HCT116 (cell line): ENCODE results near the gene FAT2. TPM values are rescaled to one million over a fixed set of nuclear protein-coding genes. Genes with fewer than 3 reads are reported as not detected.

Experiments used
- ATAC-seq: fragments of 200-7000 bp; cut with Tn5 transposase; 2 replicates; pipeline ENCODE4 v1.9.1; 2020; ENCODE audit warnings: mild to moderate bottlenecking, moderate library complexity
- BruUV-seq: library from RNA; stranded (reverse); fragments of 400-500 nt; replicated peaks from 2 replicates; lab custom pipeline; 2021; lab: Mats Ljungman, UMichigan
- CTCF ChIA-PET: fragments of 300-600 bp; sonication (Branson Sonifier 250); formaldehyde crosslinking; loops from one replicate; lab custom pipeline; 2021; ENCODE audit warnings: antibody characterized with exemption; lab: Charles Lee
- POLR2A ChIA-PET: fragments of 300-600, 350-600 bp; sonication (Branson Sonifier 250); formaldehyde crosslinking; loops from one replicate; lab custom pipeline; 2021; ENCODE audit warnings: antibody characterized with exemption; lab: Charles Lee
- RAD21 ChIA-PET, 2 experiments: fragments of 300-600 bp; sonication (Branson Sonifier 250); formaldehyde crosslinking; loops; one replicate each; lab custom pipeline; 2023; ENCODE audit warnings: low total read pairs in 2 of 2; ENCODE audit not compliant: uncharacterized antibody in 2 of 2, unreplicated experiment in 2 of 2, low non-redundant PET in 1 of 2; lab: Charles Lee
- DNase-seq: peaks from one replicate; pipeline ENCODE4 v3.0.0-alpha.2; 2010; ENCODE audit warnings: low read depth, low spot score
- H2AFZ ChIP-seq: fragments of 200-600 bp; shearing (Covaris generic), sonication (generic); 2 replicates; pipeline ENCODE4 v1.6.1; 2017; ENCODE audit warnings: low read depth, mixed run types, mixed read lengths, antibody characterized with exemption, low read length; ENCODE audit not compliant: poor library complexity, severe bottlenecking
- H3K27ac ChIP-seq: 2 replicates; pipeline ENCODE4 v1.5.1; 2012; ENCODE audit warnings: low read depth, low read length
- H3K27me3 ChIP-seq: fragments of 200-600 bp; sonication (generic); 2 replicates; pipeline ENCODE4 v1.6.1; 2016; ENCODE audit warnings: mixed run types, low read length, mixed read lengths; ENCODE audit not compliant: insufficient read depth
- H3K36me3 ChIP-seq, 2 experiments: fragments of 200-500 bp in 1 of 2; fragments of 200-600 bp in 1 of 2; sonication (Bioruptor generic) in 1 of 2; sonication (generic) in 1 of 2; 2 replicates each; pipeline versions ENCODE4 v1.5.1 to v1.6.1; 2014 to 2016; ENCODE audit warnings: low read length in 2 of 2, inconsistent platforms in 1 of 2, mixed read lengths in 1 of 2, mixed run types in 1 of 2; ENCODE audit not compliant: insufficient read depth in 2 of 2, control insufficient read depth in 1 of 2
- H3K4me1 ChIP-seq, 2 experiments: fragments of 200-600 bp in 1 of 2; sonication (generic) in 1 of 2; 2 replicates each; pipeline versions ENCODE4 v1.5.1 to v1.6.1; 2012 to 2017; ENCODE audit warnings: low read length in 2 of 2, inconsistent platforms in 1 of 2, mild to moderate bottlenecking in 1 of 2, mixed read lengths in 1 of 2, mixed run types in 1 of 2, moderate library complexity in 1 of 2; ENCODE audit not compliant: insufficient read depth in 2 of 2, control insufficient read depth in 1 of 2
- H3K4me2 ChIP-seq: fragments of 200-600 bp; sonication (generic); 2 replicates; pipeline ENCODE4 v1.6.1; 2017; ENCODE audit warnings: mixed run types, low read length, mixed read lengths
- H3K4me3 ChIP-seq, 2 experiments: fragments of 200-600 bp in 1 of 2; sonication (generic) in 1 of 2; replicated peaks in 1 of 2; 2 replicates each; pipeline ENCODE4 v1.5.1; 2011 to 2016; ENCODE audit warnings: low read length in 2 of 2, control low read depth in 1 of 2, low read depth in 1 of 2, mild to moderate bottlenecking in 1 of 2, mixed read lengths in 1 of 2, mixed run types in 1 of 2
- H3K79me2 ChIP-seq: fragments of 200-600 bp; sonication (generic); 2 replicates; pipeline ENCODE4 v1.6.1; 2017; ENCODE audit warnings: mild to moderate bottlenecking, mixed run types, low read length, moderate library complexity, mixed read lengths; ENCODE audit not compliant: insufficient read depth
- H3K9ac ChIP-seq: fragments of 200-600 bp; sonication (generic); 2 replicates; pipeline ENCODE4 v1.6.1; 2016; ENCODE audit warnings: low read length, mixed read lengths
- H3K9me2 ChIP-seq: fragments of 200-600 bp; sonication (generic), shearing (Covaris generic); 2 replicates; pipeline ENCODE4 v1.6.1; 2017; ENCODE audit warnings: mixed run types, mild to moderate bottlenecking, moderate library complexity; ENCODE audit not compliant: insufficient read depth
- H3K9me3 ChIP-seq, 2 experiments: fragments of 200-500 bp in 1 of 2; fragments of 200-600 bp in 1 of 2; sonication (Bioruptor generic) in 1 of 2; sonication (generic) in 1 of 2; 2 replicates each; pipeline ENCODE4 v1.6.1; 2014 to 2017; ENCODE audit warnings: low read length in 2 of 2, mixed read lengths in 2 of 2, inconsistent platforms in 1 of 2, low read depth in 1 of 2, mild to moderate bottlenecking in 1 of 2, mixed run types in 1 of 2, moderate library complexity in 1 of 2; ENCODE audit not compliant: control insufficient read depth in 1 of 2, insufficient read depth in 1 of 2
- H4K20me1 ChIP-seq: fragments of 200-600 bp; sonication (generic), shearing (Covaris generic); 2 replicates; pipeline ENCODE4 v1.6.1; 2017; ENCODE audit warnings: mixed run types, mild to moderate bottlenecking, moderate library complexity; ENCODE audit not compliant: insufficient read depth
- ATF3 ChIP-seq: IDR thresholded peaks from 2 replicates; pipeline ENCODE4 v1.6.1; 2012
- CBX3 ChIP-seq: IDR thresholded peaks from 2 replicates; pipeline ENCODE4 v1.6.1; 2012; ENCODE audit warnings: low read depth
- CEBPB ChIP-seq: IDR thresholded peaks from 2 replicates; pipeline ENCODE4 v1.6.1; 2012; ENCODE audit warnings: low read depth
- CTCF ChIP-seq, 3 experiments: fragments of 200-600 bp in 1 of 3; sonication (generic) in 1 of 3; IDR thresholded peaks in 2 of 3; conservative IDR thresholded peaks in 1 of 3; 2 replicates each; pipeline ENCODE4 v1.5.1; 2012 to 2017; ENCODE audit warnings: low read depth in 2 of 3, low read length in 2 of 3, antibody characterized with exemption in 1 of 3, borderline replicate concordance in 1 of 3, control low read depth in 1 of 3, mild to moderate bottlenecking in 1 of 3, mixed read lengths in 1 of 3, mixed run types in 1 of 3, moderate library complexity in 1 of 3; ENCODE audit not compliant: insufficient read depth in 1 of 3
- ELF1 ChIP-seq: IDR thresholded peaks from 2 replicates; pipeline ENCODE4 v1.6.1; 2012; ENCODE audit warnings: low read depth, borderline replicate concordance
- EZH2 ChIP-seq: fragments of 200-600 bp; sonication (generic); IDR thresholded peaks from 2 replicates; pipeline ENCODE4 v1.6.1; 2017; ENCODE audit warnings: antibody characterized with exemption, mixed run types
- EZH2phosphoT487 ChIP-seq: fragments of 200-600 bp; IDR thresholded peaks from 2 replicates; pipeline ENCODE4 v1.6.1; 2018; ENCODE audit warnings: antibody characterized with exemption, borderline replicate concordance
- FOSL1 ChIP-seq: IDR thresholded peaks from 2 replicates; pipeline ENCODE4 v1.6.1; 2012; ENCODE audit warnings: low read depth
- MAX ChIP-seq: IDR thresholded peaks from 2 replicates; pipeline ENCODE4 v1.6.1; 2012
- POLR2A ChIP-seq: IDR thresholded peaks from 2 replicates; pipeline ENCODE4 v1.7.0; 2011; ENCODE audit warnings: borderline replicate concordance; ENCODE audit not compliant: insufficient read depth, insufficient read length; ENCODE audit errors: extremely low read depth
- POLR2AphosphoS5 ChIP-seq: IDR thresholded peaks from 2 replicates; pipeline ENCODE4 v1.6.1; 2011; ENCODE audit warnings: mild to moderate bottlenecking, low read depth, low read length, moderate library complexity
- RAD21 ChIP-seq: IDR thresholded peaks from 2 replicates; pipeline ENCODE4 v1.6.1; 2012; ENCODE audit warnings: low read depth, mild to moderate bottlenecking
- SIN3A ChIP-seq: IDR thresholded peaks from 2 replicates; pipeline ENCODE4 v1.6.1; 2012; ENCODE audit warnings: low read depth
- SRF ChIP-seq: IDR thresholded peaks from 2 replicates; pipeline ENCODE4 v1.6.1; 2012; ENCODE audit warnings: low read depth
- ZFX ChIP-seq: fragments of 450-650 bp; IDR thresholded peaks from 2 replicates; pipeline ENCODE4 v1.6.1; 2017
- ZNF274 ChIP-seq: fragments of 200-500 bp; sonication (Bioruptor generic); IDR thresholded peaks from 2 replicates; pipeline ENCODE4 v1.6.1; 2014; ENCODE audit warnings: mild to moderate bottlenecking, low read depth, low read length, inconsistent platforms
- intact Hi-C: fragments of 100-400 bp; cut with micrococcal nuclease; formaldehyde crosslinking; loops from 2 replicates; pipeline ENCODE4 v1.10.0; 2022
- total RNA-seq: library from RNA; stranded (reverse); gene quantifications from one replicate; pipeline ENCODE4 v1.2.1, GENCODE V29; 2021; ENCODE audit not compliant: unreplicated experiment
- TF ChIP-seq, protein P1 (sequence below): IDR thresholded peaks from 2 replicates; pipeline ENCODE4 v1.6.1; 2012; ENCODE audit warnings: low read depth
- TF ChIP-seq, protein P2 (sequence below): IDR thresholded peaks from 2 replicates; pipeline ENCODE4 v1.6.1; 2011; ENCODE audit warnings: mild to moderate bottlenecking, low read length, moderate library complexity; ENCODE audit not compliant: insufficient replicate concordance; ENCODE audit errors: extremely low read depth

FAT2 gene
- total RNA-seq, 1 experiment from 2014 or later, result 0.05 TPM

DNA sequence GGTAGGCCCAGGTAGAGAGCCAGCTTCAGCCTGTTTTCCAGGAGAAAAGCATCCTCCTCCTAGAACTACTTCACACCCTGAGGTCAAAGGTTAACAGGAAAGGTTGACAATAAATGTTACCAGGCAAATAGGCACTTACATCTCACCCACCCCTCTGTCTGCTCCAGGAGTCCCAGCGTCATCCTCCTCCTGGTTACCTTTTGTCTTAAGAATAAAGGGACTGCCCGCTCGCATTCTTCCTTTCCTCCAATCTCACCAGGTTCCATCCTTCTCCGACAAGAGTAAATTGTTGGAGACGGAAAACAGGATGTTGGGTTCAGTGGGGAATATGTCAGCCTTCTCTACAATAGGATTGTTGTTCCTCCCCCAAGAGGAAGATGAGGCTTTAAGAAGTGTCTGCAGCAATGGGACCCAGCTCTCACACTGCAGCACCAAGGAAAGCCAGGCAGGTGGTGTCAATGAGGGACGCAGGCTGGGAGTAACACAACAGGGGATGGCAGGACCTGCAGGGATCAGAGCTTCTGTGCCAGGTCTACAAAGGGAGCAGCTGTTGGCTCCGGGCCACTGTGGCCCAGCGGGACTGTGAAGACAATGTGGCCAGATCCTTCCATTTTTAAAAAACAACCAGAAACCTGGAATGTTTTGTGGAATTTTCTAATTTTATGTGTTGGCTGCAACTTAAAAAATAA, 29.0 kb downstream of the FAT2 start:
- intact Hi-C loops, result no loop called here
- no peaks in the 10 kb centered on the region for H4K20me1 ChIP-seq
- no peak for DNase-seq
- H3K9me2 ChIP-seq, result no peaks in the 10 kb centered on the region
- H3K9me3 ChIP-seq, result no peaks in the 10 kb centered on the region
- RAD21 ChIA-PET, result no interaction called here
- no peak overlapping the region for H3K27ac ChIP-seq
- no peak overlapping the region for H3K4me2 ChIP-seq
- no TSS peak for BruUV-seq
- peaks cover 9% of the 10 kb centered on the region; the same call in 1 of the 2 replicates for H3K27me3 ChIP-seq
- no peaks in the 10 kb centered on the region for H3K4me1 ChIP-seq
- POLR2A ChIA-PET, result no interaction called here
- CTCF ChIA-PET, result no interaction called here
- no peak for ATAC-seq
- no peak overlapping the region for H2AFZ ChIP-seq
- H3K36me3 ChIP-seq, result no peaks in the 10 kb centered on the region
- H3K79me2 ChIP-seq, result no peaks in the 10 kb centered on the region
- H3K4me3 ChIP-seq, result no peak overlapping the region
- H3K9ac ChIP-seq, result no peak overlapping the region
- TF ChIP-seq POLR2A (no peak), CEBPB (no peak), CBX3 (no peak), CTCF (IDR thresholded peaks at IDR 0.05 in 2 of 3, conservative IDR thresholded peaks at IDR 0.05 in 1 of 3; ENCODE audit: borderline replicate concordance in 1 of 3, insufficient read depth in 1 of 3, low read depth in 2 of 3, low read length in 2 of 3) (no peak), SIN3A (no peak), ZFX (no peak), EZH2phosphoT487 (no peak), MAX (no peak), RAD21 (no peak), ELF1 (no peak), EZH2 (no peak), SRF (no peak), ATF3 (no peak), POLR2AphosphoS5 (no peak), FOSL1 (no peak), ZNF274 (no peak)
- TF ChIP-seq, protein P1, sequence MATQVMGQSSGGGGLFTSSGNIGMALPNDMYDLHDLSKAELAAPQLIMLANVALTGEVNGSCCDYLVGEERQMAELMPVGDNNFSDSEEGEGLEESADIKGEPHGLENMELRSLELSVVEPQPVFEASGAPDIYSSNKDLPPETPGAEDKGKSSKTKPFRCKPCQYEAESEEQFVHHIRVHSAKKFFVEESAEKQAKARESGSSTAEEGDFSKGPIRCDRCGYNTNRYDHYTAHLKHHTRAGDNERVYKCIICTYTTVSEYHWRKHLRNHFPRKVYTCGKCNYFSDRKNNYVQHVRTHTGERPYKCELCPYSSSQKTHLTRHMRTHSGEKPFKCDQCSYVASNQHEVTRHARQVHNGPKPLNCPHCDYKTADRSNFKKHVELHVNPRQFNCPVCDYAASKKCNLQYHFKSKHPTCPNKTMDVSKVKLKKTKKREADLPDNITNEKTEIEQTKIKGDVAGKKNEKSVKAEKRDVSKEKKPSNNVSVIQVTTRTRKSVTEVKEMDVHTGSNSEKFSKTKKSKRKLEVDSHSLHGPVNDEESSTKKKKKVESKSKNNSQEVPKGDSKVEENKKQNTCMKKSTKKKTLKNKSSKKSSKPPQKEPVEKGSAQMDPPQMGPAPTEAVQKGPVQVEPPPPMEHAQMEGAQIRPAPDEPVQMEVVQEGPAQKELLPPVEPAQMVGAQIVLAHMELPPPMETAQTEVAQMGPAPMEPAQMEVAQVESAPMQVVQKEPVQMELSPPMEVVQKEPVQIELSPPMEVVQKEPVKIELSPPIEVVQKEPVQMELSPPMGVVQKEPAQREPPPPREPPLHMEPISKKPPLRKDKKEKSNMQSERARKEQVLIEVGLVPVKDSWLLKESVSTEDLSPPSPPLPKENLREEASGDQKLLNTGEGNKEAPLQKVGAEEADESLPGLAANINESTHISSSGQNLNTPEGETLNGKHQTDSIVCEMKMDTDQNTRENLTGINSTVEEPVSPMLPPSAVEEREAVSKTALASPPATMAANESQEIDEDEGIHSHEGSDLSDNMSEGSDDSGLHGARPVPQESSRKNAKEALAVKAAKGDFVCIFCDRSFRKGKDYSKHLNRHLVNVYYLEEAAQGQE, result no peak
- TF ChIP-seq, protein P2, sequence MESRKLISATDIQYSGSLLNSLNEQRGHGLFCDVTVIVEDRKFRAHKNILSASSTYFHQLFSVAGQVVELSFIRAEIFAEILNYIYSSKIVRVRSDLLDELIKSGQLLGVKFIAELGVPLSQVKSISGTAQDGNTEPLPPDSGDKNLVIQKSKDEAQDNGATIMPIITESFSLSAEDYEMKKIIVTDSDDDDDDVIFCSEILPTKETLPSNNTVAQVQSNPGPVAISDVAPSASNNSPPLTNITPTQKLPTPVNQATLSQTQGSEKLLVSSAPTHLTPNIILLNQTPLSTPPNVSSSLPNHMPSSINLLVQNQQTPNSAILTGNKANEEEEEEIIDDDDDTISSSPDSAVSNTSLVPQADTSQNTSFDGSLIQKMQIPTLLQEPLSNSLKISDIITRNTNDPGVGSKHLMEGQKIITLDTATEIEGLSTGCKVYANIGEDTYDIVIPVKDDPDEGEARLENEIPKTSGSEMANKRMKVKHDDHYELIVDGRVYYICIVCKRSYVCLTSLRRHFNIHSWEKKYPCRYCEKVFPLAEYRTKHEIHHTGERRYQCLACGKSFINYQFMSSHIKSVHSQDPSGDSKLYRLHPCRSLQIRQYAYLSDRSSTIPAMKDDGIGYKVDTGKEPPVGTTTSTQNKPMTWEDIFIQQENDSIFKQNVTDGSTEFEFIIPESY, result no peak
